ENCODE results near the gene GNG14. TPM values are rescaled to one million over a fixed set of nuclear protein-coding genes. Genes with fewer than 3 reads are reported as not detected.
"Not testable (repeated sequence)": the region's sequence is repeated elsewhere in the genome, so short reads cannot be mapped to it uniquely, and the experiment has no call there.

GNG14 gene
- total RNA-seq, 2 experiments from 2014 or later: not detected

GRCh38 chr19:12711187-12711586 lies 23.4 kb downstream of the GNG14 start:
- no peak overlapping the region for H3K27ac Mint-ChIP-seq
- no peaks in the 10 kb centered on the region for H3K9me3 Mint-ChIP-seq
- ATAC-seq (no peak), DNase-seq (no peak)
- H3K36me3 Mint-ChIP-seq (ENCODE audit: low read depth): peaks cover 47% of the 10 kb centered on the region
- intact Hi-C loops (cut with micrococcal nuclease): no loop called here
- TF ChIP-seq, protein P1, sequence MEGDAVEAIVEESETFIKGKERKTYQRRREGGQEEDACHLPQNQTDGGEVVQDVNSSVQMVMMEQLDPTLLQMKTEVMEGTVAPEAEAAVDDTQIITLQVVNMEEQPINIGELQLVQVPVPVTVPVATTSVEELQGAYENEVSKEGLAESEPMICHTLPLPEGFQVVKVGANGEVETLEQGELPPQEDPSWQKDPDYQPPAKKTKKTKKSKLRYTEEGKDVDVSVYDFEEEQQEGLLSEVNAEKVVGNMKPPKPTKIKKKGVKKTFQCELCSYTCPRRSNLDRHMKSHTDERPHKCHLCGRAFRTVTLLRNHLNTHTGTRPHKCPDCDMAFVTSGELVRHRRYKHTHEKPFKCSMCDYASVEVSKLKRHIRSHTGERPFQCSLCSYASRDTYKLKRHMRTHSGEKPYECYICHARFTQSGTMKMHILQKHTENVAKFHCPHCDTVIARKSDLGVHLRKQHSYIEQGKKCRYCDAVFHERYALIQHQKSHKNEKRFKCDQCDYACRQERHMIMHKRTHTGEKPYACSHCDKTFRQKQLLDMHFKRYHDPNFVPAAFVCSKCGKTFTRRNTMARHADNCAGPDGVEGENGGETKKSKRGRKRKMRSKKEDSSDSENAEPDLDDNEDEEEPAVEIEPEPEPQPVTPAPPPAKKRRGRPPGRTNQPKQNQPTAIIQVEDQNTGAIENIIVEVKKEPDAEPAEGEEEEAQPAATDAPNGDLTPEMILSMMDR (IDR thresholded peaks at IDR 0.05): no peak
- H3K4me1 Mint-ChIP-seq (ENCODE audit: low read depth): no peaks in the 10 kb centered on the region
- CTCF ChIA-PET: interaction anchor here (1.3 kb wide), 1 partner anchor 85 kb away, joined by 4 read pairs; no protein-coding TSS in a partner anchor
- POLR2A ChIA-PET: interaction anchor here (0.6 to 3.5 kb wide), 3 partner anchors 11 to 23 kb away, joined by 3 to 23 read pairs (median 3); partner anchors contain the start of genes TNPO2 and TRIR
- no peaks in the 10 kb centered on the region for H3K27me3 Mint-ChIP-seq
- no peak overlapping the region for H3K4me3 Mint-ChIP-seq

GRCh38 chr19:12712077-12712476 lies 24.3 kb downstream of the GNG14 start:
- H3K9me3 Mint-ChIP-seq; DNase-seq; H3K27me3 Mint-ChIP-seq; CTCF ChIA-PET; H3K27ac Mint-ChIP-seq; intact Hi-C loops (cut with micrococcal nuclease); H3K4me3 Mint-ChIP-seq; H3K4me1 Mint-ChIP-seq (ENCODE audit: low read depth); ATAC-seq: not testable (repeated sequence)
- POLR2A ChIA-PET: interaction anchor here (1.1 kb wide), 1 partner anchor 9 kb away, joined by 4 read pairs; no protein-coding TSS in a partner anchor
- TF ChIP-seq, protein P1 (IDR thresholded peaks at IDR 0.05): peak; percentile 29
- peaks cover 45% of the 10 kb centered on the region for H3K36me3 Mint-ChIP-seq (ENCODE audit: low read depth)

- DNase-seq; H3K27me3 Mint-ChIP-seq; H3K4me3 Mint-ChIP-seq; intact Hi-C loops (cut with micrococcal nuclease); H3K9me3 Mint-ChIP-seq; ATAC-seq; H3K4me1 Mint-ChIP-seq (ENCODE audit: low read depth); H3K27ac Mint-ChIP-seq: not testable (repeated sequence)
- peaks cover 43% of the 10 kb centered on the region for H3K36me3 Mint-ChIP-seq (ENCODE audit: low read depth)
- ChIA-PET POLR2A (interaction anchor here (1.5 to 3.7 kb wide), 3 partner anchors 10 to 17 kb away, joined by 4 to 15 read pairs (median 10); partner anchors contain the start of genes FBXW9 and TNPO2), CTCF (interaction anchor here (1.3 to 2.0 kb wide), 4 partner anchors 10 to 83 kb away, joined by 3 to 6 read pairs (median 5); partner anchors contain the start of gene TNPO2)
Observed at GRCh38 chr19:12713304-12713703, 25.5 kb downstream of the GNG14 start.

DNA sequence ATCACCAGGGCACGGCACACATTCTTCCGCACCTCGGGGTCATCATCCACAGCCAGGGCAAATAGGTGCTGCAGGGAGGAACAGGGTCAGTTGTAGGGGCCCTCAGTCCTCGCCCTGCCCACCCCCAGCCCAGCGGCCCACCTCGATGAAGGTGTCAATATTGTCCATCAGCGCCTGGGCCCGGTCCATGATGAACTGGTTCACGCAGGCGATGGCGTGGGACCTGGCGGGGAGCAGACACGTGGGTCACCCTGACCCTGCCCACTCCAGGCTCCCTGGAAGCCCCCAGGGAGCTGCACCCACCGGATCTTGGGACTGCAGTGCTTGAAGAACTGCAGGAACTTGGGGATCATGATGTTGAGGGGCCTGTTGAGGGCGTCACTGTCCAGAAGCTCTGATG lies 27.3 kb downstream of the GNG14 start:
- Mint-ChIP-seq H3K4me3 (no peak overlapping the region), H3K9me3 (no peaks in the 10 kb centered on the region), H3K27me3 (no peaks in the 10 kb centered on the region), H3K27ac (no peak overlapping the region), H3K36me3 (ENCODE audit: low read depth) (peaks cover 50% of the 10 kb centered on the region), H3K4me1 (ENCODE audit: low read depth) (peaks cover 15% of the 10 kb centered on the region)
- intact Hi-C loops (cut with micrococcal nuclease): no loop called here
- TF ChIP-seq, protein P1 (IDR thresholded peaks at IDR 0.05): no peak
- ChIA-PET CTCF (no interaction called here), POLR2A (interaction anchor here (1.0 to 3.7 kb wide), 4 partner anchors 11 to 19 kb away, joined by 3 to 15 read pairs (median 6); partner anchors contain the start of gene FBXW9)
- ATAC-seq (no peak), DNase-seq (no peak)

- Mint-ChIP-seq H3K36me3 (ENCODE audit: low read depth) (peaks cover 51% of the 10 kb centered on the region), H3K9me3 (no peaks in the 10 kb centered on the region), H3K27ac (no peak overlapping the region), H3K4me3 (no peak overlapping the region), H3K27me3 (no peaks in the 10 kb centered on the region), H3K4me1 (ENCODE audit: low read depth) (peaks cover 19% of the 10 kb centered on the region)
- DNase-seq: no peak
- ATAC-seq: no peak
- ChIA-PET POLR2A (interaction anchor here (0.6 to 3.7 kb wide), 4 partner anchors 12 to 50 kb away, joined by 3 to 15 read pairs (median 4); partner anchors contain the start of gene FBXW9), CTCF (interaction anchor here (1.1 to 2.9 kb wide), 3 partner anchors 42 to 50 kb away, joined by 5 to 18 read pairs (median 11); no protein-coding TSS in a partner anchor)
- intact Hi-C loops (cut with micrococcal nuclease): no loop called here
- TF ChIP-seq, protein P1 (IDR thresholded peaks at IDR 0.05): no peak
Observed at GRCh38 chr19:12715929-12716328, 28.1 kb downstream of the GNG14 start.
